Stomach (tissue), 4 donors: ENCODE data around the gene LDLRAD3.

Experiments
- CTCF ChIP-seq, 7 experiments: fragments of 450-650 bp in 4 of 7; fragments of 200-600 bp in 3 of 7; sonication (generic) in 3 of 7; IDR thresholded peaks; one replicate each; pipeline ENCODE4 v1.5.1; 2016 to 2019; ENCODE audit warnings: antibody characterized with exemption in 7 of 7, control low read depth in 2 of 7, mild to moderate bottlenecking in 1 of 7
- EP300 ChIP-seq: sonication (generic); formaldehyde crosslinking; IDR thresholded peaks from one replicate; pipeline ENCODE4 v1.6.1; 2017; ENCODE audit warnings: antibody characterized with exemption
- POLR2A ChIP-seq, 4 donors: fragments of 450-650 bp; IDR thresholded peaks; one replicate each; pipeline ENCODE4 v1.6.1; 2016; ENCODE audit warnings: antibody characterized with exemption in 4 of 4, control low read depth in 2 of 4, mild to moderate bottlenecking in 1 of 4, moderate library complexity in 1 of 4
- POLR2AphosphoS5 ChIP-seq, 3 donors: sonication (generic); formaldehyde crosslinking; IDR thresholded peaks; one replicate each; pipeline ENCODE4 v1.6.1; 2016; ENCODE audit warnings: antibody characterized with exemption in 3 of 3

- TF ChIP-seq CTCF (IDR thresholded peaks at IDR 0.05) (no peak), POLR2A (IDR thresholded peaks at IDR 0.05) (no peak), POLR2AphosphoS5 (IDR thresholded peaks at IDR 0.05) (no peak), EP300 (no peak)
These were observed 34.2 kb upstream of the LDLRAD3 start for GRCh38 chr11:35909511-35910265.
